ENCODE data around the gene PFKL. TPM values are rescaled to one million over a fixed set of nuclear protein-coding genes. Genes with fewer than 3 reads are reported as not detected.

PFKL gene
- total RNA-seq, 4 donors from 2014 or later, result 104 to 145 (median 136) TPM

GRCh38 chr21:44348861-44349260, 49.0 kb downstream of the PFKL start:
- 89 to 90% methylated on average over 17 to 18 of the region's 19 CpGs for WGBS, 2 donors
- no peak for DNase-seq (ENCODE audit: low spot score in 2 of 2)
- TF ChIP-seq CTCF (IDR thresholded peaks at IDR 0.05), result no peak
- no peak for TF ChIP-seq POLR2A (IDR thresholded peaks at IDR 0.05)
- intact Hi-C loops (cut with DNase I; ENCODE audit: low total_unique reads), result no loop called here
- H3K4me3 ChIP-seq (ENCODE audit: low read depth, poor library complexity, severe bottlenecking), result no peak overlapping the region

GRCh38 chr21:44349416-44349846, 49.6 kb downstream of the PFKL start:
- peak in 1 of 2 donors; percentile 84 for DNase-seq (ENCODE audit: low spot score in 2 of 2)
- intact Hi-C loops (cut with DNase I; ENCODE audit: low total_unique reads), result no loop called here
- no peak overlapping the region for H3K4me3 ChIP-seq (ENCODE audit: low read depth, poor library complexity, severe bottlenecking)
- TF ChIP-seq POLR2A (IDR thresholded peaks at IDR 0.05) (no peak), CTCF (IDR thresholded peaks at IDR 0.05) (no peak)
- WGBS, 2 donors, result 73 to 78% methylated on average over 11 to 12 of the region's 12 CpGs

- no peak overlapping the region for H3K4me3 ChIP-seq (ENCODE audit: low read depth, poor library complexity, severe bottlenecking)
- intact Hi-C loops (cut with DNase I; ENCODE audit: low total_unique reads), result no loop called here
- 9 to 18% methylated on average over 33 to 70 of the region's 113 CpGs for WGBS, 2 donors
- TF ChIP-seq CTCF (IDR thresholded peaks at IDR 0.05), result no peak
- no peak for TF ChIP-seq POLR2A (IDR thresholded peaks at IDR 0.05)
- no peak for DNase-seq (ENCODE audit: low spot score in 2 of 2)
Measured at GRCh38 chr21:44349847-44350772, 50.3 kb downstream of the PFKL start.

GRCh38 chr21:44350773-44351481, 51.1 kb downstream of the PFKL start:
- no peak for DNase-seq (ENCODE audit: low spot score in 2 of 2)
- no peak overlapping the region for H3K4me3 ChIP-seq (ENCODE audit: low read depth, poor library complexity, severe bottlenecking)
- intact Hi-C loops (cut with DNase I; ENCODE audit: low total_unique reads), result no loop called here
- WGBS, 2 donors, result 19 to 48% methylated on average over 16 to 29 of the region's 42 CpGs
- TF ChIP-seq POLR2A (IDR thresholded peaks at IDR 0.05) (no peak), CTCF (IDR thresholded peaks at IDR 0.05) (no peak)

- 84% methylated on average over 17 to 18 of the region's 18 CpGs for WGBS, 2 donors
- TF ChIP-seq POLR2A (IDR thresholded peaks at IDR 0.05) (no peak), CTCF (IDR thresholded peaks at IDR 0.05) (no peak)
- intact Hi-C loops (cut with DNase I; ENCODE audit: low total_unique reads), result no loop called here
- no peak for DNase-seq (ENCODE audit: low spot score in 2 of 2)
- no peak overlapping the region for H3K4me3 ChIP-seq (ENCODE audit: low read depth, poor library complexity, severe bottlenecking)
Measured at GRCh38 chr21:44351535-44352252, 51.8 kb downstream of the PFKL start.

Measured in lower leg skin (tissue), 4 donors.